ENCODE results near the gene TBC1D5. TPM values are rescaled to one million over a fixed set of nuclear protein-coding genes. Genes with fewer than 3 reads are reported as not detected.
"Not testable (repeated sequence)": the region's sequence is repeated elsewhere in the genome, so short reads cannot be mapped to it uniquely, and the experiment has no call there.

The TBC1D5 gene
- total and polyA plus RNA-seq, 10 donors, result 6.4 to 140 (median 97.1) TPM

DNA sequence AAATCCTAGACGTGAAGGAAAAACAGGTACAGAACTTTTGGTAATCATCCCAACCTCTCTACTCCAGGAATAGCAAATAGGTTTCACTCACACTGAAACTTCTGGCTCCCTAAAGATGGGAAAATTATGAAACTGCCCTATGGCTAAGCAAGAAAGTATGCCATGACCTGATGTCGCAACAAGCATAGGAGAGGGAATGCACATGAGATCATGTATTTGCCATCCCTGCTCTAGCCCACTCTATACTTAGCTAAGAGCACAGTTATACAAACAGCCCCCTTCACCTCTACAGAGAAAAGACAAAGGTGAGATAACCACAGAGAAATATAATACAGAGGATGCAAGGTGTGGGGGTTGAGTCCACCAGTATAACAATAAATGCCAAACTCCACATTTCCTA lies 102.7 kb downstream of the TBC1D5 start:
- WGBS, 5 donors, result 90 to 96% (median 95%) methylated on average over 2 of the region's 2 CpGs
- Histone ChIP-seq H3K36me3 (no peaks in the 10 kb centered on the region), H3K4me3 (no peak overlapping the region), H3K27ac (no peak overlapping the region), H3K9me3 (no peaks in the 10 kb centered on the region), H3K27me3 (replicated peaks in 1 of 7) (no peaks in the 10 kb centered on the region), H3K4me1 (peaks cover 0 to 48% (median 5%) of the 10 kb centered on the region in 6 donors)
- intact Hi-C loops (cut with DNase I; ENCODE audit: low total_unique reads), result loop anchor here (10.0 kb wide), 1 partner anchor 205 kb away; no protein-coding TSS in a partner anchor
- no peak for DNase-seq
- TF ChIP-seq, protein P1, sequence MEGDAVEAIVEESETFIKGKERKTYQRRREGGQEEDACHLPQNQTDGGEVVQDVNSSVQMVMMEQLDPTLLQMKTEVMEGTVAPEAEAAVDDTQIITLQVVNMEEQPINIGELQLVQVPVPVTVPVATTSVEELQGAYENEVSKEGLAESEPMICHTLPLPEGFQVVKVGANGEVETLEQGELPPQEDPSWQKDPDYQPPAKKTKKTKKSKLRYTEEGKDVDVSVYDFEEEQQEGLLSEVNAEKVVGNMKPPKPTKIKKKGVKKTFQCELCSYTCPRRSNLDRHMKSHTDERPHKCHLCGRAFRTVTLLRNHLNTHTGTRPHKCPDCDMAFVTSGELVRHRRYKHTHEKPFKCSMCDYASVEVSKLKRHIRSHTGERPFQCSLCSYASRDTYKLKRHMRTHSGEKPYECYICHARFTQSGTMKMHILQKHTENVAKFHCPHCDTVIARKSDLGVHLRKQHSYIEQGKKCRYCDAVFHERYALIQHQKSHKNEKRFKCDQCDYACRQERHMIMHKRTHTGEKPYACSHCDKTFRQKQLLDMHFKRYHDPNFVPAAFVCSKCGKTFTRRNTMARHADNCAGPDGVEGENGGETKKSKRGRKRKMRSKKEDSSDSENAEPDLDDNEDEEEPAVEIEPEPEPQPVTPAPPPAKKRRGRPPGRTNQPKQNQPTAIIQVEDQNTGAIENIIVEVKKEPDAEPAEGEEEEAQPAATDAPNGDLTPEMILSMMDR (IDR thresholded peaks at IDR 0.05 in 8 of 11, conservative IDR thresholded peaks at IDR 0.05 in 3 of 11), result no peak
- TF ChIP-seq POLR2AphosphoS5 (IDR thresholded peaks at IDR 0.05) (no peak), POLR2A (IDR thresholded peaks at IDR 0.05) (no peak)

DNA sequence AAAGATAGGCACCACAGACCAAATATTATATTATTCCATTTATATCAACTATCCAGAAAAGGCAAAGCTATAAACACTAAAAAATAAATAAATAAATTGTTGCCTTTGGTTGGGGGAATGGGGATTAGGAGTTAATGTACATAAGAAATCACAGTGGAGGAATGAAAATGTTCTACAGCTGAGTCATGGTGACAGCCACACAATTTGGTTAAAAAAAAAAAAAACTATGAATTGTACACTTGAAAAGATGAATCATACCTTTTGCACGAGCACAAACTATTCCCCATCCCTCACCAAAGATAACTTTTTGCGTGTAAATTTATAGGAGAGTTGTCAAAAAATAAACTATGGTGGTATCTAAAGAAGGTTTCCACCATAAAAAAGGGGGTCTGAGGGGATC lies 103.2 kb downstream of the TBC1D5 start:
- H3K4me1 ChIP-seq, result peaks cover 0 to 43% (median 2%) of the 10 kb centered on the region in 6 donors
- no peaks in the 10 kb centered on the region for H3K9me3 ChIP-seq
- no peak for DNase-seq
- H3K36me3 ChIP-seq, result no peaks in the 10 kb centered on the region
- H3K27me3 ChIP-seq (replicated peaks in 1 of 7), result no peaks in the 10 kb centered on the region
- 80 to 87% (median 83%) methylated on average over 2 of the region's 2 CpGs for WGBS, 5 donors
- H3K4me3 ChIP-seq, result no peak overlapping the region
- no peak overlapping the region for H3K27ac ChIP-seq
- TF ChIP-seq POLR2AphosphoS5 (IDR thresholded peaks at IDR 0.05), result no peak
- TF ChIP-seq POLR2A (IDR thresholded peaks at IDR 0.05), result no peak
- TF ChIP-seq, protein P1 (IDR thresholded peaks at IDR 0.05 in 8 of 11, conservative IDR thresholded peaks at IDR 0.05 in 3 of 11), result no peak
- intact Hi-C loops (cut with DNase I; ENCODE audit: low total_unique reads), result no loop called here

DNA sequence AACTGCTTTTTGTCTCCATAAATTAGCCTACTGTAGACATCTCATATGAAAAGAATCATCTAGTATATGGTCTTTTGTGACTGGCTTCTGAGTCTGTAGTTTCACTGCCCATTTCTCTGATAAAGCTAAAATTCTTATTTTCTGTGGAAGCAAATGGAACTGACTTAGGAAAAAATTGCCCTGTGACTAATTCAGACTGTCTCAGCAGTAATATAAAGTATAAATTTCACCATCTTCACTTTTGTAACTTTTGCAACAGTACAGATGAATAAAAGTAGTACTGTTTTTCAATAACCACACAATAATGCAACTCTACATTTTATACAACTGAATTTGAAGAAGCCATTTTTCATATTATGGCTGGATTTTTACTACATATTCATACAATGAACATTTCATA lies 104.1 kb downstream of the TBC1D5 start:
- H3K4me3 ChIP-seq, result no peak overlapping the region
- H3K4me1 ChIP-seq, result peaks cover 0 to 36% (median 2%) of the 10 kb centered on the region in 6 donors
- H3K27ac ChIP-seq, result no peak overlapping the region
- H3K27me3 ChIP-seq (replicated peaks in 1 of 7), result no peaks in the 10 kb centered on the region
- intact Hi-C loops (cut with DNase I; ENCODE audit: low total_unique reads), result no loop called here
- DNase-seq, result no peak
- no peaks in the 10 kb centered on the region for H3K36me3 ChIP-seq
- H3K9me3 ChIP-seq, result no peaks in the 10 kb centered on the region
- TF ChIP-seq, protein P1 (IDR thresholded peaks at IDR 0.05 in 8 of 11, conservative IDR thresholded peaks at IDR 0.05 in 3 of 11), result no peak
- no peak for TF ChIP-seq POLR2AphosphoS5 (IDR thresholded peaks at IDR 0.05)
- TF ChIP-seq POLR2A (IDR thresholded peaks at IDR 0.05), result no peak

DNA sequence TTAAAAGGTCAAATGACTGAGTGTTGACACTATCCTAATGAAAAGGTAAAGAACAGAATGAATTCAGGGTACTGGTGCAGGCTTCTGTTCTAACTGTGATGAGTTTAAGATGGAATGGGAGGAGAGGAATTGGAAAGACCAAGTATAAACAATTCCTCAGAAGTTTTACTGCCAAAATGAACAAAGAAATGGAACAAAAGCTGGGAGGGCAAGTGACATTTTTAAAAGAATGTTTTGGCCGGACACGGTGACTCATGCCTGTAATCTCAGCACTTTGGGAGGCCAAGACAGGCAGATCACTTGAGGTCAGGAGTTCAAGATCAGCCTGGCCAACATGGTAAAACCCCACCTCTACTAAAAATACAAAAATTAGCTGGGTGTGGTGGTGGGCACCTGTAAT lies 106.8 kb downstream of the TBC1D5 start:
- DNase-seq; H3K4me3 ChIP-seq; H3K36me3 ChIP-seq; intact Hi-C loops (cut with DNase I; ENCODE audit: low total_unique reads); H3K27me3 ChIP-seq (replicated peaks in 1 of 7); H3K9me3 ChIP-seq: not testable (repeated sequence)
- 65 to 75% (median 69%) methylated on average over 2 of the region's 2 CpGs for WGBS, 5 donors
- Histone ChIP-seq H3K27ac (peak overlapping the region in 2 of 8 donors; percentile 5 to 22), H3K4me1 (peaks cover 0 to 55% (median 5%) of the 10 kb centered on the region in 6 donors)

DNA sequence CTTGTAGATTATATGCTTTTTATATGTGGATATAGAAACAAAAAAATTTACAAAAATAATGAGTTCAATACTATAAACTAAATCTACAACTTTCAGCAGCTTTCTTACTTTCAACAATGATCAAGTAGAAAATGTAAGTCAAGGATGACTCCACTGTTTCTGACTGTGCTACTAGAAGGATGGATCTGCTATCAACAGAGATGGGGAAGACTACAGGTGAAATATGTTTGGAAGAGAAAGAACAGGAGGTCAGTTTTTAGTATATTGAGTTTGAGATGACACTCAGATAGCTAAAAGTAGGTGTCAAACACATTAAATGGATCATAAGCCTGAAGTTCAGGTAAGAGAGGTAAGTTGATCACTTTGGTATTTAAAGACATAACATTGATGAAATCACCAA lies 107.5 kb downstream of the TBC1D5 start:
- DNase-seq, result no peak
- Histone ChIP-seq H3K9me3 (no peaks in the 10 kb centered on the region), H3K4me1 (peaks cover 0 to 54% (median 7%) of the 10 kb centered on the region in 6 donors), H3K36me3 (no peaks in the 10 kb centered on the region), H3K4me3 (no peak overlapping the region), H3K27me3 (replicated peaks in 1 of 7) (no peaks in the 10 kb centered on the region), H3K27ac (peak overlapping the region in 2 of 8 donors; percentile 5 to 22)
- intact Hi-C loops (cut with DNase I; ENCODE audit: low total_unique reads), result no loop called here
- TF ChIP-seq, protein P1 (IDR thresholded peaks at IDR 0.05 in 8 of 11, conservative IDR thresholded peaks at IDR 0.05 in 3 of 11), result no peak
- TF ChIP-seq POLR2A (IDR thresholded peaks at IDR 0.05) (no peak), POLR2AphosphoS5 (IDR thresholded peaks at IDR 0.05) (no peak)
